Stimulated activated CD4-positive, alpha-beta T cell treated with anti-CD3 and anti-CD28 coated beads, Interleukin-1b, Interleukin-23, amount 100 ng/mL, for 4 hours (primary cell): ENCODE results near the gene ASCC3.
"Not testable (repeated sequence)": the region's sequence is repeated elsewhere in the genome, so short reads cannot be mapped to it uniquely, and the experiment has no call there.

Experiments used
- DNase-seq, 2 donors: peaks; one replicate each; pipeline ENCODE4 v3.0.0-alpha.2; 2020; ENCODE audit warnings: low read depth in 2 of 2

Gene ASCC3

GRCh38 chr6:100883347-100883746 lies 2.2 kb upstream of the ASCC3 start:
- no peak for DNase-seq

DNA sequence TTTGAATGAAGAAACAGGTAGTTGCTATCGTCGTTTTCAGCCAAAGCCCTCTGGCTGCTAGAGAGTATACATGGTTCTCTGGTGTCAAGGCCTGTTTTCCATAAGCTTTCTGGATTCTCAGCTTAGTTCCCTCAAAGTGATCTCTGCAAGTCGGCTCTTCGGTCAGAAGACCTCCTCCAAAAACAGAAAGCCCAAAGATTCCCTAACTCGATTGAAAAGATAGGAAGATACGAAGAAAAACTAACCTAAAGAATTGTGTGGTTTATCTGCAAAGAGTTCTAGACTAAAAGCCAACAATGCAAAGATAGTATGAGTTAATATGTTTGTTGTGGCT lies 545 bp upstream of the ASCC3 start:
- no peak for DNase-seq

- DNase-seq: no peak
These were observed 828 bp downstream of the ASCC3 start for GRCh38 chr6:100880149-100880852.

DNA sequence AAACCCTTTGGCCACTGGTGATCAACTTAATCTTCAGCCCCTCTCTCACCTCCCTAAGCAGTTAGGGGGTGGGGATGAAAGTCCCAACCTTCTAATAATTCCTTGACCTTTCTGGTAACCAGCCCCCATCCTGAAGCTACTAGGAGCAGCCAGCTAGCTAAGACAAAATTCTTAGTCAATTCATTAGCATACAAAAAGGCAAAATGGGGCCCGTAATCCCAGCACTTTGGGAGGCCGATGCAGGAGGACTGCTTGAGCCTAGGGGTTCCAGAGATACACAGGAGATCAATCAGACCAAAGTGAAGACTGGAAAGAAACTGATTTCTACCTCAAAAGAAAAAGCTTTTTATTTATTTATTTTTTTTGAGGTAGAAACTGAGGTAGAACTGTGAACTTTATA lies 1.8 kb downstream of the ASCC3 start:
- DNase-seq: no peak

- DNase-seq: no peak
These were observed 3.3 kb downstream of the ASCC3 start for GRCh38 chr6:100877851-100878250.

GRCh38 chr6:100876251-100876650 lies 4.9 kb downstream of the ASCC3 start:
- no peak for DNase-seq

GRCh38 chr6:100865525-100865924 lies 15.6 kb downstream of the ASCC3 start:
- no peak for DNase-seq

DNA sequence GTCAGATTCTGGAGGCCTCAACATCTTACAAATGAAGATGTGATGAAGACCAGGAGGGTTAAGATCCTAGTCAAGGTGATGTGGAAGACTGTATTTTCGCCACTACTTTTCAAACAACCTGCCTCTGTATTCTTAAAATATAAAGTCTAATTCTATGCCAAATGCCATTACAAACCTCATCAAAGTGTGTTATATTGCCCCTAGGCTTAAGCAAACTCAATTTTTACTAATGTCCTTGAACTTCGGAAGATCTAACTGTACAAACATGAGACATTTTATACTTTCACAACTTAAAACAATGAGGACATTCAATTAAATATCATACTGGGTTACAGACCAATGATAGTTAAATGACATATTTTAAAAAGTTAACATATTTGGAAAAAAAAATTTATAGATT lies 19.1 kb downstream of the ASCC3 start:
- no peak for DNase-seq

DNA sequence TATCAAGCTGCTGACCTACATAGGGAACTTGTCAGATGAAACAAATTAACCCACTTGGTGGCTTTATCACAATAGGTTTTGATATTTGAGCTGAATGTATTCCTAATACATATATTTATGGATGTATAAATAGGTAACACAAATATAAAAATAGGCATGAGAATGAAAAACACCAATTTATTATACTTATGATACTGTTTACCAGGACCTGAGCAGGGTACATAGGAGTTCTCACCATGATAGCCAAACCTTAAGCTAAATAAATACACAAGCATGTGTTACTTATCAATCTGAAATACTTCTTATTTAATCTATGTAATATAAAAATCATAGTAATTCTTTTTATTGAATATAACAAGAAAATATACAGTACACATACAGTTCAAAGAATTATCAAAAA lies 25.0 kb downstream of the ASCC3 start:
- DNase-seq: no peak

- DNase-seq: no peak
These were observed 29.3 kb downstream of the ASCC3 start for GRCh38 chr6:100851819-100852218.

- DNase-seq: no peak
These were observed 31.0 kb downstream of the ASCC3 start for GRCh38 chr6:100850174-100850573.

DNA sequence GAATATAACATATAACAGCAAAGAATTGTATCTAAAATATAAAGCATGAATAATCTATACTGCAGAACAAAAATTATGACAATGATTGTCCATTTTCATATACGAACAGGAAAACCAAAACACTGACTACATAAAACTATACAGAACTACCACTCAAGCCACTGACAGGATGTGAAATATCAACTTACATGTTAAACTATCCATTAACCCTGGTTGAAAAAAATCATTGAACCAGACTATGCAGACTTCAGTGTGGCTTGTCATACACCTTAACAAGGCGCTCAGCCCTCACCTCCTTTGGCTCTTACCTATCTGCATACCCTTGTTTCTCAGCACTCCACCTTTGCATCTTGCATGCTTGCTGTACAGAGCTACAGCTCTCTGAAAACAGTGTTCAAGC lies 34.9 kb downstream of the ASCC3 start:
- no peak for DNase-seq

- DNase-seq: no peak
These were observed 35.5 kb downstream of the ASCC3 start for GRCh38 chr6:100845676-100846075.

GRCh38 chr6:100839419-100839818 lies 41.7 kb downstream of the ASCC3 start:
- DNase-seq: no peak

DNA sequence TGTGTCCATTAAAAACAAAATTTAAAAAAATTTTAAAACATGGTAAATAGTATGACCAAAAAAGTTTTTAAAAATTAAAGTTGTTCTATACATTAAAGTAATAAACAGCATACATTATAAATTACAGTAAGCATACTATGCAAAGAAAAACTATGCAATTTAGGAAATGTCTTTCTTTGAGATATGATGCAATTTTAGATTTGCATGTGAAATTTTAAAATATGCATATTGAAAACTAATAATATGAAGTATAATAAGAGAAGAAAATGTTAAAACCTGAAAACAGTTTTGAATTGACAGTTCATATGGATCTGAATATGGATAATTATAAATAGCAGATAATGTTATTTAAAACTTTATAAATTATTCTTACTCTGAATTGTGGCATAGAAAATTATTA lies 43.1 kb downstream of the ASCC3 start:
- no peak for DNase-seq

DNA sequence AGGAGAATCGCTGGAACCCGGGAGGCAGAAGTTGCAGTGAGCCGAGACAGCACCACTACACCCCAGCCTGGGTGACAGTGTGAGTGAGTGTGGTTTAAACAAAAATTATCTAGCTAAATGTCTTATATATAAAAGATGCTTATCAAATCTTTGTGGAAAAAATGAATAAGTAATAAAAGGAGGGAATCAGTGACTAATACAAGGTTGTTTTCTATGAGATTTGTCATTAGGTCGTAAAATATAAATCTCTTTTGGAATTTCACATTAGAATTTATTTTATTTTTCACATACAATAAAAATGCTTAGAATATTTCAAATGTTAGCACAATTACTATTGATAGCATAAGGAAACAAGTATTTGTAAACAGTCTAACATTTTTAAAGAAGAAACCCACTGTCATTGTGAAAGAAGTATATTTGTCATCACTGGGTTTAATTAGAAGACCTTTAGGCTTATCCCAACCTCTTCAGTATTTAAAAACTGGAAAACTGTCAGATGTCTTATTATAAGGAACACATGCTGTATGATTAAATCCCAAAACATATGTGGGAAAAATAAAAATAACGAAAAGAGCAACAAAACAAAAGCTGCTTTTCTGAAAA lies 47.1 kb downstream of the ASCC3 start:
- no peak for DNase-seq

- DNase-seq: not testable (repeated sequence)
These were observed 52.0 kb downstream of the ASCC3 start for GRCh38 chr6:100829077-100829595.

GRCh38 chr6:100823041-100823440 lies 58.1 kb downstream of the ASCC3 start:
- no peak for DNase-seq

- DNase-seq: no peak
These were observed 63.1 kb downstream of the ASCC3 start for GRCh38 chr6:100818066-100818465.

GRCh38 chr6:100810015-100810414 lies 71.1 kb downstream of the ASCC3 start:
- no peak for DNase-seq

DNA sequence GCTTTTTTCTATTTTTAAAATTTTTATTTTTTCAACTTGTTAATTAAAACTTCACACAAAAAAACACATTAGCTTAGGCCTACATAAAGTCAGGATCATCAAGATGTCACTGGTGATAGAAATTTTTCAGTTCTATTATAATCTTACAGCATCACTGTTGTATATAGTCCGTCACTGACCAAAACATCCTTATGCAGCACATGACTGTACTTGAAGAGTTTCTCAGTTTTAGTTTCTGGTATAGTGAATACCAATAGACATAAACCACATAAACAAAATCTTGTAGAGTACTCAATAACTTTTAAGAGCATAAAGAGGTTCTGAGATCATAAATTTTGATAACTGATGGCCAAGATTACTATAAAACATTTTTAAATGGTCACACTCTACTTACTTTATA lies 71.8 kb downstream of the ASCC3 start:
- no peak for DNase-seq

GRCh38 chr6:100808638-100809275 lies 72.4 kb downstream of the ASCC3 start:
- no peak for DNase-seq

- no peak for DNase-seq
These were observed 74.8 kb downstream of the ASCC3 start for GRCh38 chr6:100806296-100806695.
